ENCODE data around the gene PCDHGA1.
"Not testable (repeated sequence)": the region's sequence is repeated elsewhere in the genome, so short reads cannot be mapped to it uniquely, and the experiment has no call there.

The PCDHGA1 gene

DNA sequence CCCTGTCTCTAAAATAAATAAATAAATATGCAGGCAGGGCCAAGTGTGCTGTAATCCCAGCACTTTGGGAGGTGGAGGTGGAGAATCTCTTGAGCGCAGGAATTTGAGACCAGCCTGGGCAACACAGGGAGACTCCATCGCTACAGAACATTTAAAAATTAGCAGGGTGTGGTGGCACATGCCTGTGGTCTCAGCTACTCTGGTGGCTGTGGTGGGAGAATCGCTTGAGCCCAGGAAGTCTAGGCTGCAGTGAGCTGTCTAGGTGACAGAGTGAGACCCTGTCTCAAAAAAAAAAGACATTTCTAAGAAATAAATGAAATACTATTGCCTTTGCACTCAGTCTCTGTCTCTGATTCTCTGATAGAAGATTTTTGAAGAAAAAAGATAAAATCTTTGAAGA is 81.3 kb downstream of the PCDHGA1 start:
- TF ChIP-seq, protein P1, sequence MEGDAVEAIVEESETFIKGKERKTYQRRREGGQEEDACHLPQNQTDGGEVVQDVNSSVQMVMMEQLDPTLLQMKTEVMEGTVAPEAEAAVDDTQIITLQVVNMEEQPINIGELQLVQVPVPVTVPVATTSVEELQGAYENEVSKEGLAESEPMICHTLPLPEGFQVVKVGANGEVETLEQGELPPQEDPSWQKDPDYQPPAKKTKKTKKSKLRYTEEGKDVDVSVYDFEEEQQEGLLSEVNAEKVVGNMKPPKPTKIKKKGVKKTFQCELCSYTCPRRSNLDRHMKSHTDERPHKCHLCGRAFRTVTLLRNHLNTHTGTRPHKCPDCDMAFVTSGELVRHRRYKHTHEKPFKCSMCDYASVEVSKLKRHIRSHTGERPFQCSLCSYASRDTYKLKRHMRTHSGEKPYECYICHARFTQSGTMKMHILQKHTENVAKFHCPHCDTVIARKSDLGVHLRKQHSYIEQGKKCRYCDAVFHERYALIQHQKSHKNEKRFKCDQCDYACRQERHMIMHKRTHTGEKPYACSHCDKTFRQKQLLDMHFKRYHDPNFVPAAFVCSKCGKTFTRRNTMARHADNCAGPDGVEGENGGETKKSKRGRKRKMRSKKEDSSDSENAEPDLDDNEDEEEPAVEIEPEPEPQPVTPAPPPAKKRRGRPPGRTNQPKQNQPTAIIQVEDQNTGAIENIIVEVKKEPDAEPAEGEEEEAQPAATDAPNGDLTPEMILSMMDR (conservative IDR thresholded peaks at IDR 0.05; ENCODE audit: low read depth, low read length): no peak
- no peak for DNase-seq (ENCODE audit: low read depth)

DNA sequence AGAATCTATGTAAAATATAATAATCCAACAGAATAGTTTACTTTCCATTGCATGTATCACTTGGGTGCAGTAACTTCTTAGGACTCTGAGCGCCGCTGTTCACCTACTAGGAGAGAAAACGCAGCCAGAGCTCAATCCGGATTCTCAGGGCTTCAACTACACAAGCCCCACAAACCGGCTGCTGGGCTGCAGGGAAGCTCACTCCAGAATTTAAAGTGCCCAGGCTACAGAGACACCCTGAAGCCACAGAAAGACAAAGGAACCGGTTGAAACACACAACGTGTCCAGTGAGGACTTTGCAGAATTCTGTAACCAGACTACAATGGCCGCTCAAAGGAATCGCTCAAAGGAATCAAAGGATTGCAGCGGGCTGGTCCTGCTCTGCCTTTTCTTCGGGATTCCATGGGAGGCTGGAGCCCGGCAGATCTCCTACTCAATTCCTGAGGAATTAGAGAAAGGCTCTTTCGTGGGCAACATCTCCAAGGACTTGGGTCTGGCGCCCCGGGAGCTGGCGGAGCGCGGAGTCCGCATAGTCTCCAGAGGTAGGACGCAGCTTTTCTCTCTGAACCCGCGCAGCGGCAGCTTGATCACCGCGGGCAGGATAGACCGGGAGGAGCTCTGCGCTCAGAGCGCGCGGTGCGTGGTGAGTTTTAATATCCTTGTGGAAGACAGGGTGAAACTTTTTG is 82.7 kb downstream of the PCDHGA1 start, which contains the start of gene PCDHGA10:
TSS of gene PCDHGA10 (plus strand) at position 134 of the 686 bp plus-strand sequence. CDS start at position 323, 189 bp downstream.
- DNase-seq (ENCODE audit: low read depth): no peak
- H3K4me3 ChIP-seq (ENCODE audit: low read length): peak within 1 kb of the TSS; percentile 54
- TF ChIP-seq, protein P1 (conservative IDR thresholded peaks at IDR 0.05; ENCODE audit: low read depth, low read length): peak; percentile 67

More for the DNA sequence above, 81.3 kb downstream of the PCDHGA1 start:
- no peak overlapping the region for H3K4me3 ChIP-seq (ENCODE audit: low read length)

DNA sequence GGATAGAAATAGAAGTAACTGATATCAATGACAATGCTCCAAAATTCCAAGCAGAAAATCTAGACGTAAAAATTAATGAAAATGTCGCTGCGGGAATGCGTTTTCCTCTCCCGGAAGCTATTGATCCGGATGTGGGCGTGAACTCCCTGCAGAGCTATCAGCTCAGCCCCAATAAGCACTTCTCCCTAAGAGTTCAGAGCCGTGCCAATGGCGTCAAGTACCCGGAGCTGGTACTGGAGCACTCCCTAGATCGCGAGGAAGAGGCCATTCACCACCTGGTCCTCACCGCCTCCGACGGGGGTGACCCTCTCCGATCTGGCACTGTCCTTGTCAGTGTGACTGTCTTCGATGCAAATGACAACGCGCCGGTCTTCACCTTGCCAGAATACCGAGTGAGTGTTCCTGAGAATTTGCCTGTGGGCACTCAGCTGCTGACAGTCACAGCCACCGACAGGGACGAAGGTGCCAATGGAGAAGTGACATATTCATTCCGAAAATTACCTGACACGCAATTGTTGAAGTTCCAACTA is 83.3 kb downstream of the PCDHGA1 start:
- H3K4me3 ChIP-seq (ENCODE audit: low read length): peak overlapping the region; percentile 54
- DNase-seq (ENCODE audit: low read depth): no peak
- TF ChIP-seq, protein P1 (conservative IDR thresholded peaks at IDR 0.05; ENCODE audit: low read depth, low read length): no peak

DNA sequence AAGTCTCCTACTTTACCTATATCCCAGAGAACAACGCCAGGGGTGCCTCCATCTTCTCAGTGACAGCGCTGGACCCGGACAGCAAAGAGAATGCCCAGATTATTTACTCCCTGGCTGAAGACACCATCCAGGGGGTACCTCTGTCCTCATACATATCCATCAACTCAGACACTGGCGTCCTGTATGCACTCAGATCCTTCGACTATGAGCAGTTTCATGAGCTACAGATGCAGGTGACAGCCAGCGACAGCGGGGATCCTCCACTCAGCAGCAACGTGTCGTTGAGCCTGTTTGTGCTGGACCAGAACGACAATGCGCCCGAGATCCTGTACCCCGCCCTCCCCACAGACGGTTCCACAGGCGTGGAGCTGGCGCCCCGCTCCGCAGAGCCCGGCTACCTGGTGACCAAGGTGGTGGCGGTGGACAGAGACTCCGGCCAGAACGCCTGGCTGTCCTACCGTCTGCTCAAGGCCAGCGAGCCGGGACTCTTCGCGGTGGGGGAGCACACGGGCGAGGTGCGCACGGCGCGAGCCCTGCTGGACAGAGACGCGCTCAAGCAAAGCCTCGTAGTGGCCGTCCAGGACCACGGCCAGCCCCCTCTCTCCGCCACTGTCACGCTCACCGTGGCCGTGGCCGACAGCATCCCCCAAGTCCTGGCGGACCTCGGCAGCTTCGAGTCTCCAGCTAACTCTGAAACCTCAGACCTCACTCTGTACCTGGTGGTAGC is 84.4 kb downstream of the PCDHGA1 start:
- not testable (repeated sequence) for H3K4me3 ChIP-seq (ENCODE audit: low read length); DNase-seq (ENCODE audit: low read depth)

DNA sequence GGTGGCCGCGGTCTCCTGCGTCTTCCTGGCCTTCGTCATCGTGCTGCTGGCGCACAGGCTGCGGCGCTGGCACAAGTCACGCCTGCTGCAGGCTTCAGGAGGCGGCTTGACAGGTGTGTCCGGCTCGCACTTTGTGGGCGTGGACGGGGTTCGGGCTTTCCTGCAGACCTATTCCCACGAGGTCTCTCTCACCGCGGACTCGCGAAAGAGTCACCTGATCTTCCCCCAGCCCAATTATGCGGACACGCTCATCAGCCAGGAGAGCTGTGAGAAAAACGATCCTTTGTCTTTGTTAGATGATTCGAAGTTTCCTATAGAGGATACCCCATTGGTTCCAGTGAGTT is 84.9 kb downstream of the PCDHGA1 start:
- DNase-seq (ENCODE audit: low read depth); H3K4me3 ChIP-seq (ENCODE audit: low read length): not testable (repeated sequence)

DNA sequence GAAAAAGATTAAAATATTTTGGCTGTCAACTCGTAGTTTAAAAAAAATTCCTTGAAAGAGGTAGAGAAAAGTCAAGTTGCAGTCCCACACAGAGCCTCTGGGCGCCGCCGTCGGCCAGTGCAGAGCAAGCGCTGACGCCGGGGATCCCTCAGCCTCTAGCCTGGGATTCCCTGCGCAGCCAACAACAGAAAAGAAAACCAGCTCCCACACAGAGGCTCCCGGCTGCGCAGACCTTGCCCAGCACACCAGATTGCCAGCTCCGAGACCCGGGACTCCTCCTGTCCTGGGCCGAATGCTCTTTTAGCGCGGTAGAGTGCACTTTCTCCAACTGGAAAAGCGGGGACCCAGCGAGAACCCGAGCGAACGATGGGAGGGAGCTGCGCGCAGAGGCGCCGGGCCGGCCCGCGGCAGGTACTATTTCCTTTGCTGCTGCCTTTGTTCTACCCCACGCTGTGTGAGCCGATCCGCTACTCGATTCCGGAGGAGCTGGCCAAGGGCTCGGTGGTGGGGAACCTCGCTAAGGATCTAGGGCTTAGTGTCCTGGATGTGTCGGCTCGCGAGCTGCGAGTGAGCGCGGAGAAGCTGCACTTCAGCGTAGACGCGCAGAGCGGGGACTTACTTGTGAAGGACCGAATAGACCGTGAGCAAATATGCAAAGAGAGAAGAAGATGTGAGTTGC is 87.3 kb downstream of the PCDHGA1 start, which contains the start of gene PCDHGB7:
TSS of gene PCDHGB7 (plus strand) at position 184 of the 679 bp plus-strand sequence. CDS start at position 367, 183 bp downstream.
- TF ChIP-seq, protein P1 (conservative IDR thresholded peaks at IDR 0.05; ENCODE audit: low read depth, low read length): peak; percentile 86
- not testable (repeated sequence) for DNase-seq (ENCODE audit: low read depth)
- H3K4me3 ChIP-seq (ENCODE audit: low read length): peak within 1 kb of the TSS; percentile 47

DNA sequence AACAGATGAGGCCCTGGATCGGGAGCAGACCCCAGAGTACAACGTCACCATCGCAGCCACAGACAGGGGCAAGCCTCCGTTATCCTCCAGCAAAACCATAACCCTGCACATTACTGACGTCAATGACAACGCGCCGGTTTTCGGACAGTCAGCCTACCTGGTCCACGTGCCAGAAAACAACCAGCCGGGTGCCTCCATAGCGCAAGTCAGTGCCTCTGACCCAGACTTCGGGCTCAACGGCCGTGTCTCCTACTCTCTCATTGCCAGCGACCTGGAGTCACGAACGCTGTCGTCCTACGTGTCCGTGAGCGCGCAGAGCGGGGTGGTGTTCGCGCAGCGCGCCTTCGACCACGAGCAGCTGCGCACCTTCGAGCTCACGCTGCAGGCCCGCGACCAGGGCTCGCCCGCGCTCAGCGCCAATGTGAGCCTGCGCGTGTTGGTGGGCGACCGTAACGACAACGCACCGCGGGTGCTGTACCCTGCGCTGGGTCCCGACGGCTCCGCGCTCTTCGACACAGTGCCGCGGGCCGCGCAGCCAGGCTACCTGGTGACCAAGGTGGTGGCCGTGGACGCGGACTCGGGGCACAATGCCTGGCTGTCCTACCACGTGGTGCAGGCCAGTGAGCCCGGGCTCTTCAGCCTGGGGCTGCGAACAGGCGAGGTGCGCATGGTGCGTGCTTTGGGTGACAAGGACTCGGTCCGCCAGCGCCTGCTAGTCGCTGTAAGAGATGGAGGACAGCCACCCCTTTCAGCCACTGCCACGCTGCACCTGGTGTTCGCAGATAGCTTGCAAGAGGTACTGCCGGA is 89.0 kb downstream of the PCDHGA1 start:
- no peak overlapping the region for H3K4me3 ChIP-seq (ENCODE audit: low read length)
- TF ChIP-seq, protein P1 (conservative IDR thresholded peaks at IDR 0.05; ENCODE audit: low read depth, low read length): no peak
- DNase-seq (ENCODE audit: low read depth): no peak

All from retinal pigment epithelial cell (primary cell).